SH-SY5Y (cell line): ENCODE measurements around the gene ANKRD63.

ENCODE experiments used
- GATA2 ChIP-seq: IDR thresholded peaks from 2 replicates; pipeline ENCODE4 v1.6.1; 2011; ENCODE audit warnings: mild to moderate bottlenecking, low read depth, low read length
- GATA3 ChIP-seq: IDR thresholded peaks from 2 replicates; pipeline ENCODE4 v1.6.1; 2011; ENCODE audit warnings: low read depth, mild to moderate bottlenecking, low read length, moderate library complexity

DNA sequence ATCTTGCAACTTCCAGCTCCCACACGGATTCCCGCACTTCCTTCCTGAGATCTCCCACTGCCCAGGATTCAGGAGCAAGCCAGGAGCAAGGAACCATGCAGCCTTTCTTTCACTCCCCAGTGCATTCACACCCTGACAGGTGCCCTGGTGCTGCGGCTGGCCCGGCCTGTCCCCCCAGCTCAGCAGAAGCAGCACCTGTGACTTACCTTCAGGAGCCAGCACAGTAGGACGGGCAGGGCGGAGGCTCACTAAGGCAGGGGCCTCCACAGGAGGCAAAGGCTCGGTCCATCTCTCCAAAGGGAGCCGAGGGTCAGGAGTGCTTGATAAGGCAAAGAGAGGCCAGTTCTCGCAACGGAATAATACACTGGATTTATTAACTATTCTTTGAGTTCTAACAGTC lies 4.8 kb downstream of the ANKRD63 start:
- TF ChIP-seq GATA3: no peak
- no peak for TF ChIP-seq GATA2
